H1 (cell line): Measurements from ENCODE around the gene FCRL6.

Experiments
- BACH1 ChIP-seq: IDR thresholded peaks from 2 replicates; pipeline ENCODE4 v1.6.1; 2012; ENCODE audit warnings: low read length, improper control_type of control experiment
- JUN ChIP-seq: IDR thresholded peaks from 2 replicates; pipeline ENCODE4 v1.6.1; 2011; ENCODE audit warnings: low read depth, mild to moderate bottlenecking, improper control_type of control experiment, low read length
- POLR2AphosphoS5 ChIP-seq: IDR thresholded peaks from 2 replicates; pipeline ENCODE4 v1.6.1; 2011; ENCODE audit warnings: low read depth, low read length
- RAD21 ChIP-seq, 2 experiments: IDR thresholded peaks in 1 of 2; conservative IDR thresholded peaks in 1 of 2; 2 replicates each; pipeline ENCODE4 v1.6.1; 2011; ENCODE audit warnings: low read depth in 2 of 2, low read length in 2 of 2, improper control_type of control experiment in 1 of 2, inconsistent platforms in 1 of 2, mild to moderate bottlenecking in 1 of 2, moderate library complexity in 1 of 2
- RBBP5 ChIP-seq: IDR thresholded peaks from 2 replicates; pipeline ENCODE4 v1.7.1; 2012; ENCODE audit warnings: low read depth, mild to moderate bottlenecking, inconsistent platforms, low read length, moderate library complexity, borderline replicate concordance
- RFX5 ChIP-seq: IDR thresholded peaks from 2 replicates; pipeline ENCODE4 v1.6.1; 2011; ENCODE audit warnings: low read depth, low read length, improper control_type of control experiment, borderline replicate concordance
- RNF2 ChIP-seq: fragments of 200-900, 300-1000 bp; sonication (generic); IDR thresholded peaks from 2 replicates; pipeline ENCODE4 v1.7.1; 2016; ENCODE audit warnings: borderline replicate concordance, low read depth, mild to moderate bottlenecking, antibody characterized with exemption, low read length; ENCODE audit not compliant: poor library complexity, severe bottlenecking; ENCODE audit errors: missing control alignments
- SIN3A ChIP-seq, 2 experiments: IDR thresholded peaks in 1 of 2; conservative IDR thresholded peaks in 1 of 2; 2 replicates each; pipeline ENCODE4 v1.6.1; 2011 to 2012; ENCODE audit warnings: low read length in 2 of 2, improper control_type of control experiment in 1 of 2, low read depth in 1 of 2, mild to moderate bottlenecking in 1 of 2
- SRF ChIP-seq: IDR thresholded peaks from 2 replicates; pipeline ENCODE4 v1.6.1; 2011; ENCODE audit warnings: mild to moderate bottlenecking, low read depth, low read length, moderate library complexity
- SUZ12 ChIP-seq: fragments of 200-600 bp; sonication (generic); IDR thresholded peaks from 2 replicates; pipeline ENCODE4 v1.6.1; 2012; ENCODE audit warnings: mild to moderate bottlenecking, inconsistent platforms, low read length, moderate library complexity, mixed read lengths
- TAF1 ChIP-seq: IDR thresholded peaks from 2 replicates; pipeline ENCODE4 v1.6.1; 2011; ENCODE audit warnings: mild to moderate bottlenecking, low read depth, low read length
- ZNF274 ChIP-seq: IDR thresholded peaks from 2 replicates; pipeline ENCODE4 v1.7.0; 2012; ENCODE audit warnings: low read length, borderline replicate concordance; ENCODE audit errors: extremely low read depth
- TF ChIP-seq, protein P1 (sequence below), 3 experiments: IDR thresholded peaks; 1 replicate in 2 of 3; 2 replicates in 1 of 3; pipeline versions ENCODE4 v1.5.1 to v1.6.1; 2011; ENCODE audit warnings: low read length in 3 of 3, mild to moderate bottlenecking in 3 of 3, inconsistent platforms in 2 of 3, low read depth in 1 of 3, moderate library complexity in 1 of 3; ENCODE audit not compliant: insufficient read depth in 1 of 3; ENCODE audit errors: control extremely low read depth in 1 of 3

DNA sequence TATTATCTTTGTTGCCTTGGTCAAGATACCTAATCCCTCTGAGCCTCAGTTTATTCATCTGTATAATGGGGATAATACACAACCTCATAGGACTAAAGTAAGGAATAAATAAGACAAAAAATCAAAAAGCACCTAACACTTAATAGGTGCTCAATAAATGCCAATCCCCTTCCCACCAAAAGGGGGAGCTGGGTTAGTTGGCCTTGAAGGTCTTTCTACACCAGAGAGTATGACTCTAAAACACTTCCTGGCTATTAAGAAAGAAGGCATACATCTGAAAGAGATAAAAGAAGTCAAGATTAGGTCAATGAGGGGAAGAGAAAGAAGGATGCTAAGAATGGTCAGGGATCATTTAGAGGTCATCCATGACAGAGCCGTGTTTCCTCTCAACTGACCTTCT is 49.2 kb downstream of the FCRL6 start:
- TF ChIP-seq SRF: no peak
- TF ChIP-seq, protein P1, sequence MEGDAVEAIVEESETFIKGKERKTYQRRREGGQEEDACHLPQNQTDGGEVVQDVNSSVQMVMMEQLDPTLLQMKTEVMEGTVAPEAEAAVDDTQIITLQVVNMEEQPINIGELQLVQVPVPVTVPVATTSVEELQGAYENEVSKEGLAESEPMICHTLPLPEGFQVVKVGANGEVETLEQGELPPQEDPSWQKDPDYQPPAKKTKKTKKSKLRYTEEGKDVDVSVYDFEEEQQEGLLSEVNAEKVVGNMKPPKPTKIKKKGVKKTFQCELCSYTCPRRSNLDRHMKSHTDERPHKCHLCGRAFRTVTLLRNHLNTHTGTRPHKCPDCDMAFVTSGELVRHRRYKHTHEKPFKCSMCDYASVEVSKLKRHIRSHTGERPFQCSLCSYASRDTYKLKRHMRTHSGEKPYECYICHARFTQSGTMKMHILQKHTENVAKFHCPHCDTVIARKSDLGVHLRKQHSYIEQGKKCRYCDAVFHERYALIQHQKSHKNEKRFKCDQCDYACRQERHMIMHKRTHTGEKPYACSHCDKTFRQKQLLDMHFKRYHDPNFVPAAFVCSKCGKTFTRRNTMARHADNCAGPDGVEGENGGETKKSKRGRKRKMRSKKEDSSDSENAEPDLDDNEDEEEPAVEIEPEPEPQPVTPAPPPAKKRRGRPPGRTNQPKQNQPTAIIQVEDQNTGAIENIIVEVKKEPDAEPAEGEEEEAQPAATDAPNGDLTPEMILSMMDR (IDR thresholded peaks at IDR 0.05; ENCODE audit: control extremely low read depth in 1 of 3, insufficient read depth in 1 of 3, low read depth in 1 of 3, low read length in 3 of 3): peak in 2 of 3 experiments; percentile 5 to 51; a peak in 2 of 4 replicates
- TF ChIP-seq RNF2: no peak
- no peak for TF ChIP-seq JUN
- no peak for TF ChIP-seq SIN3A (conservative IDR thresholded peaks at IDR 0.05 in 1 of 2, IDR thresholded peaks at IDR 0.05 in 1 of 2; ENCODE audit: low read depth in 1 of 2, low read length in 2 of 2)
- no peak for TF ChIP-seq ZNF274
- no peak for TF ChIP-seq RFX5
- no peak for TF ChIP-seq RBBP5
- TF ChIP-seq TAF1: no peak
- no peak for TF ChIP-seq BACH1
- TF ChIP-seq SUZ12: no peak
- no peak; a peak in 1 of 4 replicates for TF ChIP-seq RAD21 (IDR thresholded peaks at IDR 0.05 in 1 of 2, conservative IDR thresholded peaks at IDR 0.05 in 1 of 2; ENCODE audit: low read depth in 2 of 2, low read length in 2 of 2)
- no peak for TF ChIP-seq POLR2AphosphoS5
